ENCODE measurements around the gene CASK.

CASK gene

GRCh38 chrX:41923211-41923977 is at the start of gene CASK:
TSS of gene CASK (minus strand) at chrX:41923554. CDS start at chrX:41922988, 566 bp downstream.
- peaks cover 4% of the 10 kb centered on the region for H3K27me3 Mint-ChIP-seq (ENCODE audit: low read depth, poor library complexity)
- peak; percentile 92 for DNase-seq
- no peak for TF ChIP-seq CTCF (IDR thresholded peaks at IDR 0.05)
- peak within 1 kb of the TSS; percentile 95 for H3K27ac Mint-ChIP-seq
- peaks cover 26% of the 10 kb centered on the region for H3K9me3 Mint-ChIP-seq
- H3K36me3 Mint-ChIP-seq (ENCODE audit: low read depth): no peaks in the 10 kb centered on the region
- peak within 1 kb of the TSS; percentile 94 for H3K4me3 Mint-ChIP-seq
- peaks cover 51% of the 10 kb centered on the region for H3K4me1 Mint-ChIP-seq

GRCh38 chrX:41971346-41971745 is 48.0 kb upstream of the CASK start:
- no peak for DNase-seq
- Mint-ChIP-seq H3K27me3 (ENCODE audit: low read depth, poor library complexity) (no peaks in the 10 kb centered on the region), H3K4me1 (no peaks in the 10 kb centered on the region), H3K4me3 (no peak overlapping the region), H3K27ac (no peak overlapping the region), H3K36me3 (ENCODE audit: low read depth) (no peaks in the 10 kb centered on the region), H3K9me3 (peaks cover 41% of the 10 kb centered on the region)
- no peak for TF ChIP-seq CTCF (IDR thresholded peaks at IDR 0.05)

- no peaks in the 10 kb centered on the region for H3K4me1 Mint-ChIP-seq
- H3K36me3 Mint-ChIP-seq (ENCODE audit: low read depth): no peaks in the 10 kb centered on the region
- no peak overlapping the region for H3K4me3 Mint-ChIP-seq
- DNase-seq: no peak
- no peaks in the 10 kb centered on the region for H3K27me3 Mint-ChIP-seq (ENCODE audit: low read depth, poor library complexity)
- H3K27ac Mint-ChIP-seq: no peak overlapping the region
- TF ChIP-seq CTCF (IDR thresholded peaks at IDR 0.05): no peak
- peaks cover 41% of the 10 kb centered on the region for H3K9me3 Mint-ChIP-seq
Measured at GRCh38 chrX:41970419-41970818, 47.1 kb upstream of the CASK start.

- no peak for TF ChIP-seq CTCF (IDR thresholded peaks at IDR 0.05)
- no peak overlapping the region for H3K27ac Mint-ChIP-seq
- DNase-seq: no peak
- H3K9me3 Mint-ChIP-seq: peaks cover 5% of the 10 kb centered on the region
- no peaks in the 10 kb centered on the region for H3K4me1 Mint-ChIP-seq
- no peaks in the 10 kb centered on the region for H3K36me3 Mint-ChIP-seq (ENCODE audit: low read depth)
- no peak overlapping the region for H3K4me3 Mint-ChIP-seq
- peaks cover 3% of the 10 kb centered on the region for H3K27me3 Mint-ChIP-seq (ENCODE audit: low read depth, poor library complexity)
Measured at GRCh38 chrX:41963348-41963747, 40.0 kb upstream of the CASK start.

- Mint-ChIP-seq H3K9me3 (no peaks in the 10 kb centered on the region), H3K36me3 (ENCODE audit: low read depth) (no peaks in the 10 kb centered on the region), H3K27me3 (ENCODE audit: low read depth, poor library complexity) (peaks cover 3% of the 10 kb centered on the region), H3K4me1 (no peaks in the 10 kb centered on the region), H3K4me3 (no peak overlapping the region), H3K27ac (no peak overlapping the region)
- TF ChIP-seq CTCF (IDR thresholded peaks at IDR 0.05): no peak
- DNase-seq: no peak
Measured at GRCh38 chrX:41960142-41960541, 36.8 kb upstream of the CASK start.

- no peaks in the 10 kb centered on the region for H3K9me3 Mint-ChIP-seq
- no peaks in the 10 kb centered on the region for H3K36me3 Mint-ChIP-seq (ENCODE audit: low read depth)
- H3K27me3 Mint-ChIP-seq (ENCODE audit: low read depth, poor library complexity): no peaks in the 10 kb centered on the region
- H3K4me3 Mint-ChIP-seq: no peak overlapping the region
- no peak for DNase-seq
- H3K4me1 Mint-ChIP-seq: no peaks in the 10 kb centered on the region
- no peak overlapping the region for H3K27ac Mint-ChIP-seq
- no peak for TF ChIP-seq CTCF (IDR thresholded peaks at IDR 0.05)
Measured at GRCh38 chrX:41958861-41959260, 35.5 kb upstream of the CASK start.
